H1 (cell line): ENCODE data around the gene CFD. TPM values are rescaled to one million over a fixed set of nuclear protein-coding genes. Genes with fewer than 3 reads are reported as not detected.

Experiments used
- SIN3A ChIP-seq, 2 experiments: IDR thresholded peaks in 1 of 2; conservative IDR thresholded peaks in 1 of 2; 2 replicates each; pipeline ENCODE4 v1.6.1; 2011 to 2012; ENCODE audit warnings: low read length in 2 of 2, improper control_type of control experiment in 1 of 2, low read depth in 1 of 2, mild to moderate bottlenecking in 1 of 2
- SRF ChIP-seq: IDR thresholded peaks from 2 replicates; pipeline ENCODE4 v1.6.1; 2011; ENCODE audit warnings: mild to moderate bottlenecking, low read depth, low read length, moderate library complexity
- TAF7 ChIP-seq: optimal IDR thresholded peaks from 2 replicates; pipeline ENCODE3; 2011; ENCODE audit warnings: low read depth, mild to moderate bottlenecking, inconsistent platforms, low read length, moderate library complexity, borderline replicate concordance
- TCF12 ChIP-seq: IDR thresholded peaks from 2 replicates; pipeline ENCODE4 v1.6.1; 2011; ENCODE audit warnings: low read depth, mild to moderate bottlenecking, low read length
- USF2 ChIP-seq: IDR thresholded peaks from 2 replicates; pipeline ENCODE4 v1.6.1; 2011; ENCODE audit warnings: low read length, improper control_type of control experiment
- polyA plus RNA-seq, 7 experiments: library from polyadenylated mRNA; depleted of rRNA in 3 of 7; stranded (reverse) in 5 of 7; unstranded in 2 of 7; fragments of >200 nt in 5 of 7; fragments of 200-250 nt in 2 of 7; gene quantifications; 1 replicate in 5 of 7; 2 replicates in 1 of 7; 4 replicates in 1 of 7; pipeline versions ENCODE4 v1.2.1 to v1.2.3, GENCODE V29; 2011 to 2013; ENCODE audit warnings: missing spikeins in 2 of 7, mixed read lengths in 2 of 7
- total RNA-seq: library from RNA; stranded (reverse); fragmentation: NEBNext Ultra II Directional; extraction: Animal tissue kit (Norgen Biotek cat#: 25700); gene quantifications from 2 replicates; pipeline ENCODE4 v1.2.1, GENCODE V29; 2021

CFD gene
- total and polyA plus RNA-seq, 2 of the 8 experiments (the other 6 are each of a cell fraction or from before 2014, with no cell fraction given) = 1.7 to 2.8 TPM

- TF ChIP-seq SIN3A (conservative IDR thresholded peaks at IDR 0.05 in 1 of 2, IDR thresholded peaks at IDR 0.05 in 1 of 2; ENCODE audit: low read depth in 1 of 2, low read length in 2 of 2) = no peak
- TF ChIP-seq TCF12 = no peak
- TF ChIP-seq USF2 = no peak
- no peak for TF ChIP-seq SRF
- no peak for TF ChIP-seq TAF7
These were observed 37.0 kb downstream of the CFD start (continued) for GRCh38 chr19:896434-896833.
